Vagina (tissue), 2 donors: ENCODE results near the gene ANKLE1.

Experiments
- CTCF ChIP-seq, 3 experiments: fragments of 450-650 bp in 2 of 3; fragments of 200-600 bp in 1 of 3; sonication (generic) in 1 of 3; IDR thresholded peaks; one replicate each; pipeline ENCODE4 v1.5.1; 2017 to 2019; ENCODE audit warnings: antibody characterized with exemption in 3 of 3, mild to moderate bottlenecking in 2 of 3, moderate library complexity in 2 of 3
- POLR2A ChIP-seq, 2 donors: fragments of 450-650 bp; IDR thresholded peaks; one replicate each; pipeline ENCODE4 v1.6.1; 2017; ENCODE audit warnings: antibody characterized with exemption in 2 of 2, mild to moderate bottlenecking in 2 of 2, moderate library complexity in 2 of 2
- POLR2AphosphoS5 ChIP-seq, 2 donors: sonication (generic); formaldehyde crosslinking; IDR thresholded peaks; one replicate each; pipeline ENCODE4 v1.9.0; 2017; ENCODE audit warnings: antibody characterized with exemption in 2 of 2, mild to moderate bottlenecking in 2 of 2, low read depth in 1 of 2; ENCODE audit not compliant: insufficient read depth in 1 of 2

- TF ChIP-seq CTCF (IDR thresholded peaks at IDR 0.05) (no peak), POLR2A (IDR thresholded peaks at IDR 0.05) (no peak), POLR2AphosphoS5 (IDR thresholded peaks at IDR 0.05; ENCODE audit: insufficient read depth in 1 of 2, low read depth in 1 of 2) (no peak)
Observed at GRCh38 chr19:17307876-17308377, 26.2 kb downstream of the ANKLE1 start.
